Glomerular visceral epithelial cell (primary cell): ENCODE measurements around the gene CLDN4.
"Not testable (repeated sequence)": the region's sequence is repeated elsewhere in the genome, so short reads cannot be mapped to it uniquely, and the experiment has no call there.

Experiments
- DNase-seq: peaks from one replicate; pipeline ENCODE4 v3.0.0-alpha.2; 2016; ENCODE audit errors: extremely low spot score

The CLDN4 gene

DNA sequence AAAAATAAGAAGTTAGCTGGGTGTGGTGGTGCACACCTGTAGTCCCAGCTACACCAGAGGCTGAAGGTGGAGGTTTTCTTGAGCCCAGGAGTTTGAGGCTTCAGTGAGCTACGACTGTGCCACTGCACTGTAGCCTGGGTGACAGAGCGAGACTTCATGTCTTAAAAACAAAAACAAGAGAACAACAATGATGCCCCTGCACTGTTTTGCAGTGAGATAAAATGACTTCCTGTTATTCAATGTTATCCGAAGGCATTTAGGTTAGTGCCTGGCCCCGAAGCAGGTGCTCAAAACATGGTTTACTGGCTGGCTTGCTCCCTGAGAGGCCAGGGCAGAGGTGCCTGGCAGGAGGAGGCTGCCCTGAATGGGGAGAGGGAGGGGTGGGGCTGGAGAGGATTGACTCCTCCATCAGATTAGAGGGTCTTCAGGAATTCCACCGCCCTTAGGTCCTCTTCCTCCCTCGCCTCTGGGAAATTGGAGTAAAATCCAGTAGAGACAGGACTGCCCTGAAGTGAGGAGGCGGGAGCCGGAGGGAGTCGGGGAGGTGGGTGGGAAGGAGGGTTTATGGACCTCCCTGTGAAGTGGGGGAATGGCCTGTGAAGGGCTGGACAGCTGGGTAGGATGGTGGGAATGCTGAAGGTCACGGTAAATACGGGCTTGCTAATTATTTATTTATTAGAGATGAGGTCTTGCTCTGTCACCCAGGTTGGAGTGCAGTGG lies 6.8 kb upstream of the CLDN4 start:
- no peak for DNase-seq

- no peak for DNase-seq
Observed at GRCh38 chr7:73824986-73825385, 5.8 kb upstream of the CLDN4 start.

DNA sequence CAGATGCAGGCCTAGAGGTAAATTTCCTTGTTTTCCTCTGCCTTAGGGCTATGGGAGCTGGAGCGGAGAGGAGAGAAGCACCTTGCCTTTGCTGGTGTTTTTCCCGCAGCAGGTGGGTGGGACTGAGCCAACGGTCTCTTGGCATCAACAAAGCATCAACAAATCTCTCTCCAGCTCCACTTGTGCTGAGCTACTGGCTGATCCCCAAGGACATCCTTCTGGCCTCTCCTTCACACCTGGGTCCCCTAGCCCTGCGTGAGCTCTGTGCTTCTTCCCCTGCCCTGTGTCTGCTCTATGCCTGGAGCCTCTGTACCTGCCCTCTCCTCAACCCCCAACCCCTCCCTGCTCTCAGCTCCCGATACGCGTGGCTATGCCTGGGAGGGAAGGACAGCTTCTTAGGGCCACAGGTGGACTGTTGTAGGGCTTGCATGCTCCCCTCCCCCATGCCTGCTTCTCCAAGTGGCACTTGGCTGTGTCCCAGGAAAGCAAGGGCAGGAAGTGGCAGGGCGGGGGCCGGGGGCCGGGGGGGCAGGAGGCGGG lies 3.2 kb upstream of the CLDN4 start:
- DNase-seq, result peak; percentile 74

DNA sequence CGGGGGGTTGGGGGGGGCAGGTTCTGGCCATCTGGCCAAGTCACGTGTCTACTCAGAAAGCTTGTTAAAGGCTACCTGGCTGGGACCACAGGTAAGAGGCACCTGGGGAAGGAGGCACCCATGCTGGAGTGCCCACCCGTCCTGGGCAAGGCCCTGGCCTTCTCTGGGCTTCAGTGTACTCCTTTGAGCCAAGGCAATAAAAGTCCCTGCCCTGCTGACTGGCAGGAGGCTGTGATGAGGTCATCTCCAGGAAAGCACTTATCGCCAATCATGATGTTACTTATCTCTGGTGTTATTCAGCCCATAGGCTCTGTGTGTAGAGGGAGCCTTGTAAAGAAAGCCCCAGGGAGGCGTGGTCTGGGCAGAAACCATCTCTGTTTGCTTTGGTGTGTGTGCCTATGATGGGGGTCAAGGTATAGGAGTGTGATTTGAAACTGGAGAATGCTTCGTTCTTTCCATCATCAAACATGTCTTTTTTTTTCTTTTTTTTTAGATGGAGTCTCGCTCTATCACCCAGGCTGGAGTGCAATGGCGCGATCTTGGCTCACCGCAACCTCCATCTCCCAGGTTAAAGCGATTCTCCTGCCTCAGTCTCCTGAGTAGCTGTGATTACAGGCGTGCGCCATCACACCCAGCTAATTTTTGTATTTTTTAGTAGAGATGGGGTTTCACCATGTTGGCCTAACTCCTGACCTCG lies 2.5 kb upstream of the CLDN4 start:
- DNase-seq, result peak; percentile 81

GRCh38 chr7:73828972-73829371 lies 1.8 kb upstream of the CLDN4 start:
- DNase-seq, result no peak

DNA sequence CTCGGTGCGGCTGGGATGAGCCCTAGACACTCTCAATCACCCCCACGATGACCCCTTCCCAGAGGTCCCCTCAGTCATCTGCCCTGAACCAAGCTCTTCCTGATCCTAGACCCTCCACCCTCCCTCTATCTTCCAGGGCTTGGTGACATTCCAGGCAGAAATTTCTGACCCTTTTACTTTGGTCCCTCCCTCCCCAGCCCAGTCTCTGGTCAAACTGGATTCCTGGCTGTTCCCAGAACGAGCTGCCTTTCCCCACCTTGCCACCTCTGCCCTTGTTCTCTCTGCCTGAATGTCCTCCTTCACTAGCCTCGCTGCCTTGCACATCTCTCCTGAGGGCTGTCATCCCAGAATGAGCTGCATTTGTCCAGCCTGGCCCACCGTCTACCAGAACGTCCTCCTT lies 1.3 kb upstream of the CLDN4 start:
- DNase-seq, result no peak

DNA sequence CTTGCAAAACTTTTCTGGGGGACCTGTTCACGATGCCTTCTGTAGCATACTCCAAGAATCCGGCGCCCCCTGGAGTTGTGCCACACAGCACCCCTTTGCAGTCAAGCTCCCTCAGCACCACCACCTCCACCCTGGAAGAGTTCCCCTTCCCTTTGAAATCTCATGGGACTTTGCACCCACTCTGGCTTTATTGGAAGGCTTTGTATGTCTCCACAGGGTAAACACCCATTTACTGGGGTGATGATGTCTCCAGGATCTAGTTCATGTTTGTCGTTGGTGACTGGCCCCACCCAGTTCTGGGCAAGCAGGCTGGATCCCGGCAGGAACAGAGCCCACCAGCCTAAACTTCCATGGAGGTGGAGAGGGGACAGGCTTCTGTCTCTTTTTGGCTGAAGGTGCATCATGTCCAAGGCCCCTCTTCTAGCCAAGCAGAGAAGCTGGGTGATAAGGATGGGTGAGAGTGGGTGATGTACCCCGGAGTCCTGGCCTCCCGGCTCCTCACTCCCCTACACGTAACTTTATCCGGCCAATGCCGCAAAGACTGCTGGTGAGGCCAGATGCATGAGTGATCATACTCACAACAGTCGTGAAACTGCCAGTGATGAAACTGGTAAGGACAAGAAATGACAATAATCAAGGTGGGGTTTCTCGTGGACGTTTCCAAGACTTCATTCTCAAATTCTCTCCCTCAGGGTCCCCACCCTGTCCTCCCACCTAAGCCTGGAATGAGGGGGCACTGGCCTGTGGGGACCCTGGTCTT lies 695 bp upstream of the CLDN4 start:
- DNase-seq, result no peak

DNA sequence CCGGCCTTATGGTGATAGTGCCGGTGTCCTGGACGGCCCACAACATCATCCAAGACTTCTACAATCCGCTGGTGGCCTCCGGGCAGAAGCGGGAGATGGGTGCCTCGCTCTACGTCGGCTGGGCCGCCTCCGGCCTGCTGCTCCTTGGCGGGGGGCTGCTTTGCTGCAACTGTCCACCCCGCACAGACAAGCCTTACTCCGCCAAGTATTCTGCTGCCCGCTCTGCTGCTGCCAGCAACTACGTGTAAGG lies 713 bp downstream of the CLDN4 start:
- DNase-seq, result no peak

DNA sequence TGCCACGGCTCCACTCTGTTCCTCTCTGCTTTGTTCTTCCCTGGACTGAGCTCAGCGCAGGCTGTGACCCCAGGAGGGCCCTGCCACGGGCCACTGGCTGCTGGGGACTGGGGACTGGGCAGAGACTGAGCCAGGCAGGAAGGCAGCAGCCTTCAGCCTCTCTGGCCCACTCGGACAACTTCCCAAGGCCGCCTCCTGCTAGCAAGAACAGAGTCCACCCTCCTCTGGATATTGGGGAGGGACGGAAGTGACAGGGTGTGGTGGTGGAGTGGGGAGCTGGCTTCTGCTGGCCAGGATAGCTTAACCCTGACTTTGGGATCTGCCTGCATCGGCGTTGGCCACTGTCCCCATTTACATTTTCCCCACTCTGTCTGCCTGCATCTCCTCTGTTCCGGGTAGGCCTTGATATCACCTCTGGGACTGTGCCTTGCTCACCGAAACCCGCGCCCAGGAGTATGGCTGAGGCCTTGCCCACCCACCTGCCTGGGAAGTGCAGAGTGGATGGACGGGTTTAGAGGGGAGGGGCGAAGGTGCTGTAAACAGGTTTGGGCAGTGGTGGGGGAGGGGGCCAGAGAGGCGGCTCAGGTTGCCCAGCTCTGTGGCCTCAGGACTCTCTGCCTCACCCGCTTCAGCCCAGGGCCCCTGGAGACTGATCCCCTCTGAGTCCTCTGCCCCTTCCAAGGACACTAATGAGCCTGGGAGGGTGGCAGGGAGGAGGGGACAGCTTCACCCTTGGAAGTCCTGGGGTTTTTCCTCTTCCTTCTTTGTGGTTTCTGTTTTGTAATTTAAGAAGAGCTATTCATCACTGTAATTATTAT lies 1.2 kb downstream of the CLDN4 start:
- no peak for DNase-seq

- no peak for DNase-seq
Observed at GRCh38 chr7:73832806-73833205, 2.0 kb downstream of the CLDN4 start.

GRCh38 chr7:73833251-73833919 lies 2.6 kb downstream of the CLDN4 start:
- no peak for DNase-seq

- no peak for DNase-seq
Observed at GRCh38 chr7:73834626-73835191, 3.9 kb downstream of the CLDN4 start.

- DNase-seq, result not testable (repeated sequence)
Observed at GRCh38 chr7:73837167-73837566, 6.4 kb downstream of the CLDN4 start.

DNA sequence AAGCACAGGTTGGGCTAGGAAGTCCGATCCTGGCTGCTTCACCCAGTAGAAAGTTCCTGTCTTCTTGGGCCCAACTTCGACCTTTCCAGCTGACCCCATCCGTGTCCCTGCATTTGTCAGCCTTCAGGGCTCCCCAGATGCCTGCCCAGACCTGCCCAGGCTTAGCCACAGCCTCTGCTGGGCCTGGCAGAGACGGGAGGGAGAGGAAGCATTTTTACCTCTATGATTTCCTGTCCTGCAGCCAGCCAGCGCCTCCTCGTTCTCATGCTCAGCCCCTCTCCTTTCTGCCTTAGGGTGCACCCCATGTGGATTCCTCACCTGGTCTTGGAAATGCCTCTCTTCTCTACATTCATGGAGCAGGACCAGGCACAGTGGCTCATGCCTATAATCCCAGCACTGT lies 7.8 kb downstream of the CLDN4 start:
- no peak for DNase-seq

DNA sequence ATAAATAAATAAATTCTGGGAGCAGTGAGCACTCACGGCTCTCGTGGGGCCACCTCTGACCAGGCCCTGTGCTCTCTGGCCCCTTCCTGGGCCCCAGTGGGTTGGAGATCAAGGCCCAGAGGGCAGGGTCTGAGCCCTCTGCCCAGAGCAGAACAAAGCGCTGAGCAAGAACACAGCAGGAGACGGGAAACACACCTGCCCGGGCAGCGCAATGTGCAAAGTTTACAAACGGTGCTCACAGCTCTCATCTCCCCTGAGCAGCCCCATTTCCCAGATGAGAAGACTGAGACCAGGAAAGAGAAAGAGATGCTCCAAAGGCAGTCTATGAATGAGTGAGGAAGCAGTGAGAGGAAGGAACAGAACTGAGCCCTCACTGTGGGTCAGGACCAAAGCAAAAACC lies 8.5 kb downstream of the CLDN4 start:
- DNase-seq, result no peak

- no peak for DNase-seq
Observed at GRCh38 chr7:73839743-73840714, 9.2 kb downstream of the CLDN4 start.

GRCh38 chr7:73840715-73841379 lies 10.1 kb downstream of the CLDN4 start:
- DNase-seq, result no peak

GRCh38 chr7:73841689-73842066 lies 10.9 kb downstream of the CLDN4 start:
- DNase-seq, result no peak
